H1 (cell line): ENCODE measurements around the gene SPOCK3.

ENCODE experiments used
- ATF3 ChIP-seq: IDR thresholded peaks from 2 replicates; pipeline ENCODE4 v1.6.1; 2011; ENCODE audit warnings: low read depth, mild to moderate bottlenecking, low read length; ENCODE audit not compliant: insufficient read depth
- CBX5 ChIP-seq: fragments of 300-800, 300-1000 bp; sonication (generic); IDR thresholded peaks from 2 replicates; pipeline ENCODE4 v1.7.1; 2016; ENCODE audit warnings: antibody characterized with exemption, low read length, low read depth
- CEBPB ChIP-seq: IDR thresholded peaks from 2 replicates; pipeline ENCODE4 v1.6.1; 2012; ENCODE audit warnings: low read depth, low read length
- CTCF ChIP-seq, 3 experiments: IDR thresholded peaks; 1 replicate in 2 of 3; 2 replicates in 1 of 3; pipeline versions ENCODE4 v1.5.1 to v1.6.1; 2011; ENCODE audit warnings: low read length in 3 of 3, mild to moderate bottlenecking in 3 of 3, inconsistent platforms in 2 of 3, low read depth in 1 of 3, moderate library complexity in 1 of 3; ENCODE audit not compliant: insufficient read depth in 1 of 3; ENCODE audit errors: control extremely low read depth in 1 of 3
- EP300 ChIP-seq, 2 experiments: IDR thresholded peaks; 1 replicate in 1 of 2; 2 replicates in 1 of 2; pipeline ENCODE4 v1.6.1; 2011 to 2012; ENCODE audit warnings: low read depth in 2 of 2, low read length in 2 of 2, mild to moderate bottlenecking in 2 of 2, borderline replicate concordance in 1 of 2, inconsistent platforms in 1 of 2, moderate library complexity in 1 of 2
- GABPA ChIP-seq: IDR thresholded peaks from 2 replicates; pipeline ENCODE4 v1.6.1; 2011; ENCODE audit warnings: mild to moderate bottlenecking, low read length, moderate library complexity, borderline replicate concordance; ENCODE audit not compliant: insufficient read depth
- KDM1A ChIP-seq: fragments of 200-600, 300-600 bp; sonication (generic); IDR thresholded peaks from 2 replicates; pipeline ENCODE4 v1.7.1; 2016; ENCODE audit warnings: mild to moderate bottlenecking, low read length, borderline replicate concordance
- MAFK ChIP-seq: IDR thresholded peaks from 2 replicates; pipeline ENCODE4 v1.6.1; 2012; ENCODE audit warnings: low read depth, mild to moderate bottlenecking, improper control_type of control experiment, low read length
- POLR2A ChIP-seq, 2 experiments: IDR thresholded peaks; 1 replicate in 1 of 2; 2 replicates in 1 of 2; pipeline ENCODE4 v1.6.1; 2011; ENCODE audit warnings: low read depth in 2 of 2, low read length in 2 of 2, mild to moderate bottlenecking in 2 of 2; ENCODE audit errors: control extremely low read depth in 1 of 2
- POLR2AphosphoS5 ChIP-seq: IDR thresholded peaks from 2 replicates; pipeline ENCODE4 v1.6.1; 2011; ENCODE audit warnings: low read depth, low read length
- SIN3A ChIP-seq, 2 experiments: IDR thresholded peaks in 1 of 2; conservative IDR thresholded peaks in 1 of 2; 2 replicates each; pipeline ENCODE4 v1.6.1; 2011 to 2012; ENCODE audit warnings: low read length in 2 of 2, improper control_type of control experiment in 1 of 2, low read depth in 1 of 2, mild to moderate bottlenecking in 1 of 2
- SIX5 ChIP-seq: IDR thresholded peaks from 2 replicates; pipeline ENCODE4 v1.6.1; 2011; ENCODE audit warnings: mild to moderate bottlenecking, low read depth, low read length
- SP1 ChIP-seq: IDR thresholded peaks from 2 replicates; pipeline ENCODE4 v1.6.1; 2011; ENCODE audit warnings: low read depth, low read length
- TCF12 ChIP-seq: IDR thresholded peaks from 2 replicates; pipeline ENCODE4 v1.6.1; 2011; ENCODE audit warnings: low read depth, mild to moderate bottlenecking, low read length

GRCh38 chr4:167032871-167033270 is 201.4 kb downstream of the SPOCK3 start:
- no peak for TF ChIP-seq CTCF (IDR thresholded peaks at IDR 0.05; ENCODE audit: control extremely low read depth in 1 of 3, insufficient read depth in 1 of 3, low read depth in 1 of 3, low read length in 3 of 3)
- TF ChIP-seq TCF12 = no peak
- no peak for TF ChIP-seq CBX5
- no peak for TF ChIP-seq POLR2A (IDR thresholded peaks at IDR 0.05; ENCODE audit: control extremely low read depth in 1 of 2, low read depth in 2 of 2, low read length in 2 of 2)
- no peak for TF ChIP-seq SIX5
- TF ChIP-seq SIN3A (conservative IDR thresholded peaks at IDR 0.05 in 1 of 2, IDR thresholded peaks at IDR 0.05 in 1 of 2; ENCODE audit: low read depth in 1 of 2, low read length in 2 of 2) = no peak
- no peak for TF ChIP-seq ATF3
- no peak for TF ChIP-seq EP300 (IDR thresholded peaks at IDR 0.05; ENCODE audit: borderline replicate concordance in 1 of 2, low read depth in 2 of 2, low read length in 2 of 2)
- no peak for TF ChIP-seq POLR2AphosphoS5
- no peak for TF ChIP-seq GABPA
- no peak for TF ChIP-seq CEBPB
- TF ChIP-seq SP1 = no peak
- no peak for TF ChIP-seq KDM1A
- TF ChIP-seq MAFK = no peak
